ENCODE results near the gene FGF22. TPM values are rescaled to one million over a fixed set of nuclear protein-coding genes. Genes with fewer than 3 reads are reported as not detected.

Gene FGF22
- total and polyA plus RNA-seq, 2 of the 13 experiments (the other 11 are each of a cell fraction or from before 2014, with no cell fraction given): 0.24 TPM; not detected in 1

DNA sequence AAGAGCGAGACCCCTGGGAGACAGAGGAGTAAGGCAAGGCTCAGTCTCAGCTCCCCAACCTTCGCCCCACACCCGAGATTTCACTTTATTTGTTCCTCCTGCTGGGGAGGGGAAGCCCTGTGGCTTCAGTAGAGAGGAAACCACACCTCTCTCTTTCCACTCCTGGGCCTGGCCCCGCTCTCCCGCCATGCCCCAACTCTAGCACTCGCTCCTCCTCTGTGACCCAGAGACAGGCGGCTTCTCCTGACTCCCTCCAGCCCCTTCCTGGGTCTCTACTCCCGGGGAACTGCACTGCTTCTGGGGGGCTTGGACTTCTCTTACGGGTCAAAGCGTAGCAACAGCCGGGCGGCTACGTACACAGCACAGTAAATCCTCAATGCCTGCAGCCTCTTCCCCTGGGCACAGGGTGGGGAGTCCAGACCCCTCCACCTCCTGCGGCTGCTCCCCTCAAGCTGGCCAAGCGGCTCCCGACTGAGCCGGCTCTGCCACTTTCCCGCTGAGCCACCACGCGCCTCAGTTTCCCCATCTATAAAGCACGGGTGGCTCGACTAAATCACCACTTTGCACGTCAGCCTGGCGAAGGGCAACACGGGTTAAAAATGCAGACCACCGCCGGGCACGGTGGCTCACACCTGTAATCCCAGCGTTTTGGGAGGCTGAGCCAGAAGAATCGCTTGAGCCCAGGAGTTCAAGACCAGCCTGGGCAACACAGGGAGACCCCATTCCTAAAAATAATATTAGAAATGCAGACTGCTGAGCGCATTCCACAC, 21.9 kb downstream of the FGF22 start (continued):
- TF ChIP-seq, protein P1, sequence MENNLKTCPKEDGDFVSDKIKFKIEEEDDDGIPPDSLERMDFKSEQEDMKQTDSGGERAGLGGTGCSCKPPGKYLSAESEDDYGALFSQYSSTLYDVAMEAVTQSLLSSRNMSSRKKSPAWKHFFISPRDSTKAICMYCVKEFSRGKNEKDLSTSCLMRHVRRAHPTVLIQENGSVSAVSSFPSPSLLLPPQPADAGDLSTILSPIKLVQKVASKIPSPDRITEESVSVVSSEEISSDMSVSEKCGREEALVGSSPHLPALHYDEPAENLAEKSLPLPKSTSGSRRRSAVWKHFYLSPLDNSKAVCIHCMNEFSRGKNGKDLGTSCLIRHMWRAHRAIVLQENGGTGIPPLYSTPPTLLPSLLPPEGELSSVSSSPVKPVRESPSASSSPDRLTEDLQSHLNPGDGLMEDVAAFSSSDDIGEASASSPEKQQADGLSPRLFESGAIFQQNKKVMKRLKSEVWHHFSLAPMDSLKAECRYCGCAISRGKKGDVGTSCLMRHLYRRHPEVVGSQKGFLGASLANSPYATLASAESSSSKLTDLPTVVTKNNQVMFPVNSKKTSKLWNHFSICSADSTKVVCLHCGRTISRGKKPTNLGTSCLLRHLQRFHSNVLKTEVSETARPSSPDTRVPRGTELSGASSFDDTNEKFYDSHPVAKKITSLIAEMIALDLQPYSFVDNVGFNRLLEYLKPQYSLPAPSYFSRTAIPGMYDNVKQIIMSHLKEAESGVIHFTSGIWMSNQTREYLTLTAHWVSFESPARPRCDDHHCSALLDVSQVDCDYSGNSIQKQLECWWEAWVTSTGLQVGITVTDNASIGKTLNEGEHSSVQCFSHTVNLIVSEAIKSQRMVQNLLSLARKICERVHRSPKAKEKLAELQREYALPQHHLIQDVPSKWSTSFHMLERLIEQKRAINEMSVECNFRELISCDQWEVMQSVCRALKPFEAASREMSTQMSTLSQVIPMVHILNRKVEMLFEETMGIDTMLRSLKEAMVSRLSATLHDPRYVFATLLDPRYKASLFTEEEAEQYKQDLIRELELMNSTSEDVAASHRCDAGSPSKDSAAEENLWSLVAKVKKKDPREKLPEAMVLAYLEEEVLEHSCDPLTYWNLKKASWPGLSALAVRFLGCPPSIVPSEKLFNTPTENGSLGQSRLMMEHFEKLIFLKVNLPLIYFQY (CRISPR knock-in tag; IDR thresholded peaks at IDR 0.05; ENCODE audit: borderline replicate concordance): no peak
- TF ChIP-seq ZNF460 (CRISPR knock-in tag; IDR thresholded peaks at IDR 0.05; ENCODE audit: borderline replicate concordance) (0 out of 2 replicates have a peak, but pooled peaks have one; percentile 24), ZNF234 (CRISPR knock-in tag; conservative IDR thresholded peaks at IDR 0.05) (no peak), CREB1 (IDR thresholded peaks at IDR 0.05) (no peak), CREB1 (CRISPR knock-in tag; IDR thresholded peaks at IDR 0.05) (no peak), ELF3 (CRISPR knock-in tag; IDR thresholded peaks at IDR 0.05) (no peak), ZFP36 (IDR thresholded peaks at IDR 0.05; ENCODE audit: borderline replicate concordance, low read depth, low read length, partially characterized antibody) (no peak), ASH2L (IDR thresholded peaks at IDR 0.05; ENCODE audit: insufficient read length, low read depth, low read length) (no peak), RFX3 (CRISPR knock-in tag; IDR thresholded peaks at IDR 0.05) (no peak), NFYB (CRISPR knock-in tag; IDR thresholded peaks at IDR 0.05) (no peak), ZNF775 (CRISPR knock-in tag; IDR thresholded peaks at IDR 0.05; ENCODE audit: borderline replicate concordance) (0 out of 2 replicates have a peak, but pooled peaks have one; percentile 1), ZFYVE20 (CRISPR knock-in tag; IDR thresholded peaks at IDR 0.05; ENCODE audit: borderline replicate concordance, low read depth) (no peak)
- TF ChIP-seq, protein P2, sequence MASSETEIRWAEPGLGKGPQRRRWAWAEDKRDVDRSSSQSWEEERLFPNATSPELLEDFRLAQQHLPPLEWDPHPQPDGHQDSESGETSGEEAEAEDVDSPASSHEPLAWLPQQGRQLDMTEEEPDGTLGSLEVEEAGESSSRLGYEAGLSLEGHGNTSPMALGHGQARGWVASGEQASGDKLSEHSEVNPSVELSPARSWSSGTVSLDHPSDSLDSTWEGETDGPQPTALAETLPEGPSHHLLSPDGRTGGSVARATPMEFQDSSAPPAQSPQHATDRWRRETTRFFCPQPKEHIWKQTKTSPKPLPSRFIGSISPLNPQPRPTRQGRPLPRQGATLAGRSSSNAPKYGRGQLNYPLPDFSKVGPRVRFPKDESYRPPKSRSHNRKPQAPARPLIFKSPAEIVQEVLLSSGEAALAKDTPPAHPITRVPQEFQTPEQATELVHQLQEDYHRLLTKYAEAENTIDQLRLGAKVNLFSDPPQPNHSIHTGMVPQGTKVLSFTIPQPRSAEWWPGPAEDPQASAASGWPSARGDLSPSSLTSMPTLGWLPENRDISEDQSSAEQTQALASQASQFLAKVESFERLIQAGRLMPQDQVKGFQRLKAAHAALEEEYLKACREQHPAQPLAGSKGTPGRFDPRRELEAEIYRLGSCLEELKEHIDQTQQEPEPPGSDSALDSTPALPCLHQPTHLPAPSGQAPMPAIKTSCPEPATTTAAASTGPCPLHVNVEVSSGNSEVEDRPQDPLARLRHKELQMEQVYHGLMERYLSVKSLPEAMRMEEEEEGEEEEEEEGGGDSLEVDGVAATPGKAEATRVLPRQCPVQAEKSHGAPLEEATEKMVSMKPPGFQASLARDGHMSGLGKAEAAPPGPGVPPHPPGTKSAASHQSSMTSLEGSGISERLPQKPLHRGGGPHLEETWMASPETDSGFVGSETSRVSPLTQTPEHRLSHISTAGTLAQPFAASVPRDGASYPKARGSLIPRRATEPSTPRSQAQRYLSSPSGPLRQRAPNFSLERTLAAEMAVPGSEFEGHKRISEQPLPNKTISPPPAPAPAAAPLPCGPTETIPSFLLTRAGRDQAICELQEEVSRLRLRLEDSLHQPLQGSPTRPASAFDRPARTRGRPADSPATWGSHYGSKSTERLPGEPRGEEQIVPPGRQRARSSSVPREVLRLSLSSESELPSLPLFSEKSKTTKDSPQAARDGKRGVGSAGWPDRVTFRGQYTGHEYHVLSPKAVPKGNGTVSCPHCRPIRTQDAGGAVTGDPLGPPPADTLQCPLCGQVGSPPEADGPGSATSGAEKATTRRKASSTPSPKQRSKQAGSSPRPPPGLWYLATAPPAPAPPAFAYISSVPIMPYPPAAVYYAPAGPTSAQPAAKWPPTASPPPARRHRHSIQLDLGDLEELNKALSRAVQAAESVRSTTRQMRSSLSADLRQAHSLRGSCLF (CRISPR knock-in tag; IDR thresholded peaks at IDR 0.05; ENCODE audit: borderline replicate concordance): no peak
- TF ChIP-seq, protein P3, sequence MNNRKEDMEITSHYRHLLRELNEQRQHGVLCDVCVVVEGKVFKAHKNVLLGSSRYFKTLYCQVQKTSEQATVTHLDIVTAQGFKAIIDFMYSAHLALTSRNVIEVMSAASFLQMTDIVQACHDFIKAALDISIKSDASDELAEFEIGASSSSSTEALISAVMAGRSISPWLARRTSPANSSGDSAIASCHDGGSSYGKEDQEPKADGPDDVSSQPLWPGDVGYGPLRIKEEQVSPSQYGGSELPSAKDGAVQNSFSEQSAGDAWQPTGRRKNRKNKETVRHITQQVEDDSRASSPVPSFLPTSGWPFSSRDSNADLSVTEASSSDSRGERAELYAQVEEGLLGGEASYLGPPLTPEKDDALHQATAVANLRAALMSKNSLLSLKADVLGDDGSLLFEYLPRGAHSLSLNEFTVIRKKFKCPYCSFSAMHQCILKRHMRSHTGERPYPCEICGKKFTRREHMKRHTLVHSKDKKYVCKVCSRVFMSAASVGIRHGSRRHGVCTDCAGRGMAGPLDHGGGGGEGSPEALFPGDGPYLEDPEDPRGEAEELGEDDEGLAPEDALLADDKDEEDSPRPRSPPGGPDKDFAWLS (CRISPR knock-in tag; IDR thresholded peaks at IDR 0.05; ENCODE audit: borderline replicate concordance): no peak
